Endothelial cell (in vitro differentiated cells): ENCODE data around the gene MYBPC3. TPM values are rescaled to one million over a fixed set of nuclear protein-coding genes. Genes with fewer than 3 reads are reported as not detected.
A peak's percentile ranks its signal among the peaks of the same experiment; 100 is the strongest.

Experiments used
- DNase-seq: peaks from one replicate; pipeline ENCODE4 v3.0.0; 2021; ENCODE audit warnings: low spot score
- H3K27ac Mint-ChIP-seq: one replicate; pipeline ENCODE4 v1.8.0; 2021; ENCODE audit warnings: mixed read lengths, inconsistent platforms; ENCODE audit not compliant: unreplicated experiment
- H3K27me3 Mint-ChIP-seq: one replicate; pipeline ENCODE4 v1.8.0; 2021; ENCODE audit warnings: mild to moderate bottlenecking, moderate library complexity, mixed read lengths, inconsistent platforms; ENCODE audit not compliant: unreplicated experiment
- H3K36me3 Mint-ChIP-seq: one replicate; pipeline ENCODE4 v1.8.0; 2021; ENCODE audit warnings: mild to moderate bottlenecking, low read depth, mixed read lengths, inconsistent platforms; ENCODE audit not compliant: unreplicated experiment
- H3K4me1 Mint-ChIP-seq: one replicate; pipeline ENCODE4 v1.8.0; 2021; ENCODE audit warnings: mild to moderate bottlenecking, mixed read lengths, inconsistent platforms; ENCODE audit not compliant: unreplicated experiment
- H3K4me3 Mint-ChIP-seq: one replicate; pipeline ENCODE4 v1.8.0; 2021; ENCODE audit warnings: mild to moderate bottlenecking, mixed read lengths, inconsistent platforms; ENCODE audit not compliant: unreplicated experiment
- H3K9me3 Mint-ChIP-seq: one replicate; pipeline ENCODE4 v1.8.0; 2021; ENCODE audit warnings: mixed read lengths, inconsistent platforms; ENCODE audit not compliant: unreplicated experiment
- total RNA-seq: library from RNA; stranded (reverse); fragmentation: NEBNext Ultra II Directional; extraction: Animal tissue kit (Norgen Biotek cat#: 25700); gene quantifications from one replicate; pipeline ENCODE4 v1.2.1, GENCODE V29; 2021; ENCODE audit not compliant: unreplicated experiment
- TF ChIP-seq, protein P1 (sequence below): fragments of 200-600 bp; sonication (generic); IDR thresholded peaks from one replicate; pipeline ENCODE4 v1.5.0; 2021; ENCODE audit warnings: antibody characterized with exemption; ENCODE audit not compliant: unreplicated experiment

Gene MYBPC3
- total RNA-seq, 1 donor from 2014 or later = not detected

DNA sequence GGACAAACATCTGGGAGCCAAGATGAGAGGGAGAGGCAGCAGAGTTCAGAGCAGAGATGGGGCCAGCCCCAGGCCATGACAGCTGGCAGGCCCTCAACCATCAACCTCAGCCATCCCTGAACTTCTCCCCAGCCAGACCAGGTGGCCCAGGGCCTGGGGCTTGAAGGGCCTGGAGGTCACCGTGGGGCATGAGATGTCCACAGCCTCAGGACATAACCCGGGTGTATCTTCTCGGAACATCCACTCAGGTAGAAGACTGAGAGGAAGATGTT is 43.5 kb upstream of the MYBPC3 start:
- H3K9me3 Mint-ChIP-seq = no peaks in the 10 kb centered on the region
- H3K27ac Mint-ChIP-seq = no peak overlapping the region
- no peaks in the 10 kb centered on the region for H3K36me3 Mint-ChIP-seq
- peaks cover 4% of the 10 kb centered on the region for H3K27me3 Mint-ChIP-seq
- no peak for DNase-seq
- TF ChIP-seq, protein P1, sequence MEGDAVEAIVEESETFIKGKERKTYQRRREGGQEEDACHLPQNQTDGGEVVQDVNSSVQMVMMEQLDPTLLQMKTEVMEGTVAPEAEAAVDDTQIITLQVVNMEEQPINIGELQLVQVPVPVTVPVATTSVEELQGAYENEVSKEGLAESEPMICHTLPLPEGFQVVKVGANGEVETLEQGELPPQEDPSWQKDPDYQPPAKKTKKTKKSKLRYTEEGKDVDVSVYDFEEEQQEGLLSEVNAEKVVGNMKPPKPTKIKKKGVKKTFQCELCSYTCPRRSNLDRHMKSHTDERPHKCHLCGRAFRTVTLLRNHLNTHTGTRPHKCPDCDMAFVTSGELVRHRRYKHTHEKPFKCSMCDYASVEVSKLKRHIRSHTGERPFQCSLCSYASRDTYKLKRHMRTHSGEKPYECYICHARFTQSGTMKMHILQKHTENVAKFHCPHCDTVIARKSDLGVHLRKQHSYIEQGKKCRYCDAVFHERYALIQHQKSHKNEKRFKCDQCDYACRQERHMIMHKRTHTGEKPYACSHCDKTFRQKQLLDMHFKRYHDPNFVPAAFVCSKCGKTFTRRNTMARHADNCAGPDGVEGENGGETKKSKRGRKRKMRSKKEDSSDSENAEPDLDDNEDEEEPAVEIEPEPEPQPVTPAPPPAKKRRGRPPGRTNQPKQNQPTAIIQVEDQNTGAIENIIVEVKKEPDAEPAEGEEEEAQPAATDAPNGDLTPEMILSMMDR = no peak
- no peak overlapping the region for H3K4me3 Mint-ChIP-seq
- H3K4me1 Mint-ChIP-seq = peaks cover 32% of the 10 kb centered on the region

DNA sequence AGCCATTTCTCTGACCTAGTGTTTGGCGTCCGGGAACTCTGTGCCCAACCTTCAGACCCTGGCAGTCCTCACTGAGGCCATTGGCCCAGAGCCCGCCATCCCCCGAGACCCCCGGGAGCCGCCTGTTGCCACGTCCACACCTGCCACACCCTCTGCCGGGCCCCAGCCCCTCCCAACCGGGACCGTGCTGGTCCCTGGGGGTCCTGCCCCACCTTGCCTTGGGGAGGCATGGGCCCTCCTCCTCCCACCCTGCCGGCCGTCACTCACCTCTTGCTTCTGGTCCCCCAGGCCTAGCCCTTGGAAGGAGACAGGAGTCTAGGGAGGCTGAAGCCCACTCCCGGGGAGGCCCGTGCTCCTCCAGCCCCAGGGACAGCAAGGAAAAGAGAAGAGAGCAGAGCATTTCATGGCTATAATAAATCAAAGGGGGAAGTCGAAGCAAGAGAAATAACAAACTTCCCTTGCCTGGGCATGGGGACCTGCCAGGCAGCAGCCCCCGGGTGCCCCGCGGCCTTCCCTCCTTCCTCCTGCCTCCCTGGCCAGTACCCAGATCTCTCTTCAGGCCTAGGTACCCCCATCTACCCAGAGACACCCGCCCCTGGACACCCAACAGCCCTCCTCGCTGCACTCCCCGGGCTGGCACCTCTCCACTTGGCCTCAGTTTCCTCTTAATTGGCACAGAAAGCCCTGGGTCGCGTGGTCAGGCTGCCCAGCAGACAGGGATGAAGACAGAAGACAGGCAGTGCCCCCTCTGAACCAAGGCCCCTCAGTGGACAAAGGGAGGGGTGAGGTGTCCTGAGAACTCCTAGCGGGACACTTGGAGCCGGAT is 42.9 kb upstream of the MYBPC3 start:
- peaks cover 29% of the 10 kb centered on the region for H3K4me1 Mint-ChIP-seq
- no peaks in the 10 kb centered on the region for H3K9me3 Mint-ChIP-seq
- no peaks in the 10 kb centered on the region for H3K36me3 Mint-ChIP-seq
- H3K4me3 Mint-ChIP-seq = no peak overlapping the region
- TF ChIP-seq, protein P1 = no peak
- peak overlapping the region; percentile 83 for H3K27ac Mint-ChIP-seq
- peaks cover 5% of the 10 kb centered on the region for H3K27me3 Mint-ChIP-seq
- DNase-seq = no peak

DNA sequence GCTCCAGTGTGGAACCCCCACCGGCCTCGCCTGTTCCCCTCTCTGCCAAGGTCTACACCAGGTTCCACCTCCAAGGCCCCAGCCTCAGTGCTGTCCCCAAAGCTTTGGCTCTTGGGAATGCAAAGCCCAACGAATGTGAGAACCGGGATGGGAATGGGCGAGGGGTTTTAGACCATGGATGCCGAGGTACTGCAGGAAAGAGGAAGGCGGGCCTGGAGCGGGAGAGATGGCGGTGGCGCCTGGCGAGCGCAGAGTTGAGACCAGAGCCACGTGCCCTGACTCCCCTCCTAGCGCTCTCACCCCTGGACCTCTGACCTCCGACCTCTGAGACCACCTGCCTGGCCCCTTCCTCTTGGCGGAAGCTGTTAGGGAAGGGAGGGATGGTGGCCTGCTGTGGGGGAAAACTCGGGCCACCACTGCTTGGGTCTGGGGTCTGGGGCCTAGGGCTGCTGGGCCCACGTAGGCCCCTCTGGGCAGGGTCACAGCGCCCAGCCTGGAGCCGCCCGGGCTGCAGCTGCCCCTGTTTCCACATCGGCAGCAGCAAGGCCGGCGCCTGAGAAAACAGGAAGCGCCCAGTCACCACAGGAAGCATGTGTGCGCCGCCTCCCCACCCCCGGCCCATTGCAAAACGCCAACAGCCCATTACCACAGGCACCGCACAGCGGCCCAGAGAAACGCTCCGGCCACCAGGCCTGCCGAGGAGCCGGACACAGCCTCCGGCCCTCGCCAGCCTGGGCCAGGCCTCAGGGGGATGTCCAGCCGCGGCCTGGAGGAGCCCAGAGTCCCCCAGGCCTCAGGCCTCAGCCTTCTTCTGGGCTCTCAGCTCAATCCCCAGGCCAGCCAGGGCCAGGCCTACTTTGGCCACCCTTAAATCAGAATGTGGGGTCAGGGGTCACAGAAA is 42.1 kb upstream of the MYBPC3 start:
- TF ChIP-seq, protein P1 = no peak
- Mint-ChIP-seq H3K27me3 (peaks cover 6% of the 10 kb centered on the region), H3K4me3 (no peak overlapping the region), H3K36me3 (no peaks in the 10 kb centered on the region), H3K4me1 (peaks cover 25% of the 10 kb centered on the region), H3K9me3 (no peaks in the 10 kb centered on the region), H3K27ac (peak overlapping the region; percentile 92)
- DNase-seq = peak; percentile 76

DNA sequence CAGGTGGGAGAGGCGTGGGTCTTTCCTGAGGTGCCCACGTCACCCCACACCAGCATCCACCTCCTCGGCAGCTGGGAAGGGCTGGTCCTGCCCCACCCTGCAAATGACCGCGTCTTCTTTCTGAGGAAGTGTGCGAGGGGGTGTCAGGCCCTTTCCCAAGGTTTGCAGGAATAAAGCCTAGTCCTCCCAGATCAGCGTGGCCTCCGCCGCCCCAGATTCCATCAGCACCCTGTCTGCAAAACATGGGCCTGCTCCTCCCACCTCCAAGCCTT is 41.5 kb upstream of the MYBPC3 start:
- no peaks in the 10 kb centered on the region for H3K36me3 Mint-ChIP-seq
- H3K27ac Mint-ChIP-seq = peak overlapping the region; percentile 92
- peaks cover 5% of the 10 kb centered on the region for H3K27me3 Mint-ChIP-seq
- no peaks in the 10 kb centered on the region for H3K9me3 Mint-ChIP-seq
- H3K4me1 Mint-ChIP-seq = peaks cover 22% of the 10 kb centered on the region
- no peak for DNase-seq
- TF ChIP-seq, protein P1 = no peak
- H3K4me3 Mint-ChIP-seq = no peak overlapping the region
